H9 (cell line): ENCODE data around the gene PRPF6. TPM values are rescaled to one million over a fixed set of nuclear protein-coding genes. Genes with fewer than 3 reads are reported as not detected.

Experiments used
- DNase-seq: peaks from one replicate; pipeline ENCODE4 v3.0.0-alpha.2; 2017
- H2AFZ ChIP-seq: one replicate; pipeline ENCODE4 v1.6.1; 2013; ENCODE audit warnings: mild to moderate bottlenecking, low read length, control low read depth, moderate library complexity
- H2AK5ac ChIP-seq: 2 replicates; pipeline ENCODE4 v1.6.1; 2013; ENCODE audit warnings: low read length, control low read depth, mixed read lengths; ENCODE audit not compliant: insufficient read length
- H2BK120ac ChIP-seq: one replicate; pipeline ENCODE4 v1.6.1; 2013; ENCODE audit warnings: low read depth, mild to moderate bottlenecking, low read length, control low read depth, inconsistent platforms; ENCODE audit not compliant: poor library complexity, severe bottlenecking
- H2BK12ac ChIP-seq: 2 replicates; pipeline ENCODE4 v1.6.1; 2013; ENCODE audit warnings: low read length, control low read depth, mixed read lengths, low read depth; ENCODE audit not compliant: insufficient read length
- H2BK15ac ChIP-seq: 2 replicates; pipeline ENCODE4 v1.6.1; 2013; ENCODE audit warnings: low read depth, low read length, control low read depth
- H2BK20ac ChIP-seq: one replicate; pipeline ENCODE4 v1.6.1; 2013; ENCODE audit warnings: low read depth, mild to moderate bottlenecking, low read length, control low read depth, inconsistent platforms; ENCODE audit not compliant: poor library complexity, severe bottlenecking
- H2BK5ac ChIP-seq: 2 replicates; pipeline ENCODE4 v1.6.1; 2013; ENCODE audit warnings: low read length, control low read depth, mixed read lengths; ENCODE audit not compliant: insufficient read length
- H3K14ac ChIP-seq: 2 replicates; pipeline ENCODE4 v1.6.1; 2013; ENCODE audit warnings: low read length, control low read depth; ENCODE audit not compliant: insufficient read depth
- H3K18ac ChIP-seq: 2 replicates; pipeline ENCODE4 v1.6.1; 2013; ENCODE audit warnings: low read depth, mild to moderate bottlenecking, mixed read lengths, low read length, control low read depth; ENCODE audit not compliant: insufficient read length
- H3K23ac ChIP-seq: 2 replicates; pipeline ENCODE4 v1.6.1; 2013; ENCODE audit warnings: low read length, control low read depth, mixed read lengths, low read depth; ENCODE audit not compliant: insufficient read length
- H3K23me2 ChIP-seq: 2 replicates; pipeline ENCODE4 v1.6.1; 2013; ENCODE audit warnings: low read depth, mild to moderate bottlenecking, mixed read lengths, low read length, control low read depth; ENCODE audit not compliant: insufficient read length, poor library complexity, severe bottlenecking
- H3K27ac ChIP-seq: 2 replicates; pipeline ENCODE4 v1.5.1; 2013; ENCODE audit warnings: low read length, control low read depth, mixed read lengths, low read depth; ENCODE audit not compliant: insufficient read length
- H3K27me3 ChIP-seq: 2 replicates; pipeline ENCODE4 v1.6.1; 2013; ENCODE audit warnings: low read length, control low read depth, inconsistent platforms; ENCODE audit not compliant: insufficient read depth
- H3K4ac ChIP-seq: 2 replicates; pipeline ENCODE4 v1.6.1; 2013; ENCODE audit warnings: low read depth, mild to moderate bottlenecking, control low read depth, inconsistent platforms, low read length, moderate library complexity
- H3K4me1 ChIP-seq: 2 replicates; pipeline ENCODE4 v1.6.1; 2013; ENCODE audit warnings: low read length, control low read depth, inconsistent platforms; ENCODE audit not compliant: insufficient read depth
- H3K4me2 ChIP-seq: 2 replicates; pipeline ENCODE4 v1.6.1; 2013; ENCODE audit warnings: low read length, control low read depth, mixed read lengths; ENCODE audit not compliant: insufficient read length, insufficient read depth
- H3K56ac ChIP-seq: 2 replicates; pipeline ENCODE4 v1.6.1; 2013; ENCODE audit warnings: low read depth, mild to moderate bottlenecking, mixed read lengths, low read length, control low read depth; ENCODE audit not compliant: insufficient read length
- H3K79me1 ChIP-seq: 2 replicates; pipeline ENCODE4 v1.6.1; 2013; ENCODE audit warnings: low read depth, mild to moderate bottlenecking, moderate library complexity, low read length, control low read depth, inconsistent platforms; ENCODE audit not compliant: insufficient read depth, poor library complexity, severe bottlenecking
- H3K79me2 ChIP-seq: 2 replicates; pipeline ENCODE4 v1.6.1; 2013; ENCODE audit warnings: low read length, control low read depth, inconsistent platforms; ENCODE audit not compliant: insufficient read depth
- H3K9ac ChIP-seq: 2 replicates; pipeline ENCODE4 v1.6.1; 2013; ENCODE audit warnings: low read length, control low read depth, mixed read lengths; ENCODE audit not compliant: insufficient read length; ENCODE audit errors: extremely low read depth
- H3K9me3 ChIP-seq: one replicate; pipeline ENCODE4 v1.6.1; 2013; ENCODE audit warnings: low read depth, low read length, inconsistent platforms; ENCODE audit not compliant: control insufficient read depth
- H3T11ph ChIP-seq: one replicate; pipeline ENCODE4 v1.6.1; 2013; ENCODE audit warnings: mild to moderate bottlenecking, low read length, control low read depth, inconsistent platforms
- H4K20me1 ChIP-seq: one replicate; pipeline ENCODE4 v1.6.1; 2013; ENCODE audit not compliant: control insufficient read depth, insufficient read length, insufficient read depth
- H4K5ac ChIP-seq: 2 replicates; pipeline ENCODE4 v1.6.1; 2013; ENCODE audit warnings: low read depth, mild to moderate bottlenecking, mixed read lengths, low read length, control low read depth; ENCODE audit not compliant: insufficient read length
- H4K8ac ChIP-seq: replicated peaks from 2 replicates; pipeline ENCODE4 v1.6.1; 2013; ENCODE audit warnings: low read length, control low read depth, mixed read lengths, low read depth; ENCODE audit not compliant: insufficient read length
- H4K91ac ChIP-seq: 2 replicates; pipeline ENCODE4 v1.6.1; 2013; ENCODE audit warnings: low read depth, mild to moderate bottlenecking, moderate library complexity, mixed read lengths, low read length, control low read depth; ENCODE audit not compliant: insufficient read length
- H3K27ac Mint-ChIP-seq, 3 experiments: 2 replicates in 2 of 3; 3 replicates in 1 of 3; pipeline ENCODE4 v1.8.0; 2020 to 2021; ENCODE audit warnings: mixed read lengths in 3 of 3, mild to moderate bottlenecking in 1 of 3, moderate library complexity in 1 of 3
- H3K27me3 Mint-ChIP-seq: 2 replicates; pipeline ENCODE4 v1.8.0; 2021; ENCODE audit warnings: low read depth, mild to moderate bottlenecking, moderate library complexity, mixed read lengths
- H3K36me3 Mint-ChIP-seq, 3 experiments: 2 replicates in 2 of 3; 3 replicates in 1 of 3; pipeline ENCODE4 v1.8.0; 2020 to 2021; ENCODE audit warnings: low read depth in 3 of 3, mixed read lengths in 3 of 3; ENCODE audit not compliant: insufficient read depth in 1 of 3
- H3K4me1 Mint-ChIP-seq, 2 experiments: 2 replicates each; pipeline ENCODE4 v1.8.0; 2020; ENCODE audit warnings: mixed read lengths in 2 of 2
- H3K4me3 Mint-ChIP-seq, 2 experiments: 2 replicates in 1 of 2; 3 replicates in 1 of 2; pipeline ENCODE4 v1.8.0; 2020 to 2021; ENCODE audit warnings: mild to moderate bottlenecking in 2 of 2, mixed read lengths in 2 of 2, moderate library complexity in 1 of 2
- H3K9me3 Mint-ChIP-seq, 2 experiments: 2 replicates in 1 of 2; 3 replicates in 1 of 2; pipeline ENCODE4 v1.8.0; 2020; ENCODE audit warnings: mild to moderate bottlenecking in 2 of 2, mixed read lengths in 2 of 2, moderate library complexity in 1 of 2
- WGBS: extraction: QIAGEN DNeasy Blood & Tissue Kit; methylation state at CpG from one replicate; pipeline ENCODE4 v1.1.7; 2013; ENCODE audit warnings: missing lambda C conversion rate, low lambda C conversion rate, mixed read lengths; ENCODE audit not compliant: insufficient read length; ENCODE audit errors: extremely low coverage; 5-methylcytosine and 5-hydroxymethylcytosine counted together
- total RNA-seq: library from RNA; stranded (reverse); gene quantifications from 2 replicates; pipeline ENCODE4 v1.2.1, GENCODE V29; 2021
- TF ChIP-seq, protein P1 (sequence below): fragments of 200-600 bp; sonication (generic); conservative IDR thresholded peaks from 3 replicates; pipeline ENCODE4 v1.8.0; 2021; ENCODE audit warnings: antibody characterized with exemption, mild to moderate bottlenecking

PRPF6 gene
- total RNA-seq, 1 experiment from 2014 or later: 87.9 TPM

GRCh38 chr20:63969838-63970713, 10.9 kb upstream of the PRPF6 start, which contains the start of gene ZNF512B:
Gene ZNF512B (minus strand): TSS chr20:63969930. CDS start chr20:63967950, 1,980 bp downstream.
- Mint-ChIP-seq H3K9me3 (peaks cover 2 to 10% of the 10 kb centered on the region in 2 experiments; a peak in 3 of 5 replicates), H3K27me3 (peaks cover 14% of the 10 kb centered on the region), H3K27ac (peak within 1 kb of the TSS in 1 of 3 experiments; percentile 92; a peak in 2 of 7 replicates), H3K4me3 (peak within 1 kb of the TSS; percentile 82 to 85), H3K36me3 (peaks cover 6 to 32% (median 22%) of the 10 kb centered on the region in 3 experiments), H3K4me1 (peaks cover 18 to 23% of the 10 kb centered on the region in 2 experiments)
- H3K4me2 ChIP-seq: peak within 1 kb of the TSS; percentile 62
- peaks cover 26% of the 10 kb centered on the region for H3K9me3 ChIP-seq
- no peak within 1 kb of the TSS; the same call in 1 of the 2 replicates for H3K14ac ChIP-seq
- H4K5ac ChIP-seq: no peak within 1 kb of the TSS
- no peak within 1 kb of the TSS for H3K23ac ChIP-seq
- no peaks in the 10 kb centered on the region; the same call in 1 of the 2 replicates for H3K27me3 ChIP-seq
- H4K8ac ChIP-seq: no peak within 1 kb of the TSS
- H3K4ac ChIP-seq: no peak within 1 kb of the TSS
- H3K18ac ChIP-seq: no peak within 1 kb of the TSS
- H2AFZ ChIP-seq: no peak within 1 kb of the TSS
- H2AK5ac ChIP-seq: no peak within 1 kb of the TSS
- H3K4me1 ChIP-seq: no peaks in the 10 kb centered on the region; the same call in 1 of the 2 replicates
- H2BK15ac ChIP-seq: no peak within 1 kb of the TSS
- no peak within 1 kb of the TSS for H3T11ph ChIP-seq
- TF ChIP-seq, protein P1, sequence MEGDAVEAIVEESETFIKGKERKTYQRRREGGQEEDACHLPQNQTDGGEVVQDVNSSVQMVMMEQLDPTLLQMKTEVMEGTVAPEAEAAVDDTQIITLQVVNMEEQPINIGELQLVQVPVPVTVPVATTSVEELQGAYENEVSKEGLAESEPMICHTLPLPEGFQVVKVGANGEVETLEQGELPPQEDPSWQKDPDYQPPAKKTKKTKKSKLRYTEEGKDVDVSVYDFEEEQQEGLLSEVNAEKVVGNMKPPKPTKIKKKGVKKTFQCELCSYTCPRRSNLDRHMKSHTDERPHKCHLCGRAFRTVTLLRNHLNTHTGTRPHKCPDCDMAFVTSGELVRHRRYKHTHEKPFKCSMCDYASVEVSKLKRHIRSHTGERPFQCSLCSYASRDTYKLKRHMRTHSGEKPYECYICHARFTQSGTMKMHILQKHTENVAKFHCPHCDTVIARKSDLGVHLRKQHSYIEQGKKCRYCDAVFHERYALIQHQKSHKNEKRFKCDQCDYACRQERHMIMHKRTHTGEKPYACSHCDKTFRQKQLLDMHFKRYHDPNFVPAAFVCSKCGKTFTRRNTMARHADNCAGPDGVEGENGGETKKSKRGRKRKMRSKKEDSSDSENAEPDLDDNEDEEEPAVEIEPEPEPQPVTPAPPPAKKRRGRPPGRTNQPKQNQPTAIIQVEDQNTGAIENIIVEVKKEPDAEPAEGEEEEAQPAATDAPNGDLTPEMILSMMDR: no peak
- H3K79me1 ChIP-seq: no peaks in the 10 kb centered on the region
- H4K20me1 ChIP-seq: no peaks in the 10 kb centered on the region
- H2BK5ac ChIP-seq: no peak within 1 kb of the TSS
- no peak within 1 kb of the TSS for H2BK12ac ChIP-seq
- H3K79me2 ChIP-seq: no peaks in the 10 kb centered on the region
- H3K9ac ChIP-seq: no peak within 1 kb of the TSS
- H3K56ac ChIP-seq: no peak within 1 kb of the TSS
- H2BK120ac ChIP-seq: no peak within 1 kb of the TSS
- peak; percentile 57 for DNase-seq
- H3K27ac ChIP-seq: no peak within 1 kb of the TSS
- no peak within 1 kb of the TSS for H2BK20ac ChIP-seq
- WGBS: no CpG with 5 or more reads among the region's 73 CpGs
- H4K91ac ChIP-seq: no peak within 1 kb of the TSS
- peaks cover 11% of the 10 kb centered on the region for H3K23me2 ChIP-seq
